ENCODE results near the gene DDX17.

GRCh38 chr22:38435965-38436364 lies 70.1 kb downstream of the DDX17 start:
- TF ChIP-seq CTCF (IDR thresholded peaks at IDR 0.05) (no peak), POLR2A (IDR thresholded peaks at IDR 0.05) (no peak)

Measured in adrenal gland (tissue), 5 donors.